H9 (cell line): ENCODE data around the gene SEMA3F. TPM values are rescaled to one million over a fixed set of nuclear protein-coding genes. Genes with fewer than 3 reads are reported as not detected.

Experiments used
- DNase-seq: peaks from one replicate; pipeline ENCODE4 v3.0.0-alpha.2; 2017
- H2AFZ ChIP-seq: one replicate; pipeline ENCODE4 v1.6.1; 2013; ENCODE audit warnings: mild to moderate bottlenecking, low read length, control low read depth, moderate library complexity
- H2AK5ac ChIP-seq: 2 replicates; pipeline ENCODE4 v1.6.1; 2013; ENCODE audit warnings: low read length, control low read depth, mixed read lengths; ENCODE audit not compliant: insufficient read length
- H2BK120ac ChIP-seq: one replicate; pipeline ENCODE4 v1.6.1; 2013; ENCODE audit warnings: low read depth, mild to moderate bottlenecking, low read length, control low read depth, inconsistent platforms; ENCODE audit not compliant: poor library complexity, severe bottlenecking
- H2BK12ac ChIP-seq: 2 replicates; pipeline ENCODE4 v1.6.1; 2013; ENCODE audit warnings: low read length, control low read depth, mixed read lengths, low read depth; ENCODE audit not compliant: insufficient read length
- H2BK15ac ChIP-seq: 2 replicates; pipeline ENCODE4 v1.6.1; 2013; ENCODE audit warnings: low read depth, low read length, control low read depth
- H2BK20ac ChIP-seq: one replicate; pipeline ENCODE4 v1.6.1; 2013; ENCODE audit warnings: low read depth, mild to moderate bottlenecking, low read length, control low read depth, inconsistent platforms; ENCODE audit not compliant: poor library complexity, severe bottlenecking
- H2BK5ac ChIP-seq: 2 replicates; pipeline ENCODE4 v1.6.1; 2013; ENCODE audit warnings: low read length, control low read depth, mixed read lengths; ENCODE audit not compliant: insufficient read length
- H3K14ac ChIP-seq: 2 replicates; pipeline ENCODE4 v1.6.1; 2013; ENCODE audit warnings: low read length, control low read depth; ENCODE audit not compliant: insufficient read depth
- H3K18ac ChIP-seq: 2 replicates; pipeline ENCODE4 v1.6.1; 2013; ENCODE audit warnings: low read depth, mild to moderate bottlenecking, mixed read lengths, low read length, control low read depth; ENCODE audit not compliant: insufficient read length
- H3K23ac ChIP-seq: 2 replicates; pipeline ENCODE4 v1.6.1; 2013; ENCODE audit warnings: low read length, control low read depth, mixed read lengths, low read depth; ENCODE audit not compliant: insufficient read length
- H3K23me2 ChIP-seq: 2 replicates; pipeline ENCODE4 v1.6.1; 2013; ENCODE audit warnings: low read depth, mild to moderate bottlenecking, mixed read lengths, low read length, control low read depth; ENCODE audit not compliant: insufficient read length, poor library complexity, severe bottlenecking
- H3K27ac ChIP-seq: 2 replicates; pipeline ENCODE4 v1.5.1; 2013; ENCODE audit warnings: low read length, control low read depth, mixed read lengths, low read depth; ENCODE audit not compliant: insufficient read length
- H3K27me3 ChIP-seq: 2 replicates; pipeline ENCODE4 v1.6.1; 2013; ENCODE audit warnings: low read length, control low read depth, inconsistent platforms; ENCODE audit not compliant: insufficient read depth
- H3K4ac ChIP-seq: 2 replicates; pipeline ENCODE4 v1.6.1; 2013; ENCODE audit warnings: low read depth, mild to moderate bottlenecking, control low read depth, inconsistent platforms, low read length, moderate library complexity
- H3K4me1 ChIP-seq: 2 replicates; pipeline ENCODE4 v1.6.1; 2013; ENCODE audit warnings: low read length, control low read depth, inconsistent platforms; ENCODE audit not compliant: insufficient read depth
- H3K4me2 ChIP-seq: 2 replicates; pipeline ENCODE4 v1.6.1; 2013; ENCODE audit warnings: low read length, control low read depth, mixed read lengths; ENCODE audit not compliant: insufficient read length, insufficient read depth
- H3K56ac ChIP-seq: 2 replicates; pipeline ENCODE4 v1.6.1; 2013; ENCODE audit warnings: low read depth, mild to moderate bottlenecking, mixed read lengths, low read length, control low read depth; ENCODE audit not compliant: insufficient read length
- H3K79me1 ChIP-seq: 2 replicates; pipeline ENCODE4 v1.6.1; 2013; ENCODE audit warnings: low read depth, mild to moderate bottlenecking, moderate library complexity, low read length, control low read depth, inconsistent platforms; ENCODE audit not compliant: insufficient read depth, poor library complexity, severe bottlenecking
- H3K79me2 ChIP-seq: 2 replicates; pipeline ENCODE4 v1.6.1; 2013; ENCODE audit warnings: low read length, control low read depth, inconsistent platforms; ENCODE audit not compliant: insufficient read depth
- H3K9ac ChIP-seq: 2 replicates; pipeline ENCODE4 v1.6.1; 2013; ENCODE audit warnings: low read length, control low read depth, mixed read lengths; ENCODE audit not compliant: insufficient read length; ENCODE audit errors: extremely low read depth
- H3K9me3 ChIP-seq: one replicate; pipeline ENCODE4 v1.6.1; 2013; ENCODE audit warnings: low read depth, low read length, inconsistent platforms; ENCODE audit not compliant: control insufficient read depth
- H3T11ph ChIP-seq: one replicate; pipeline ENCODE4 v1.6.1; 2013; ENCODE audit warnings: mild to moderate bottlenecking, low read length, control low read depth, inconsistent platforms
- H4K20me1 ChIP-seq: one replicate; pipeline ENCODE4 v1.6.1; 2013; ENCODE audit not compliant: control insufficient read depth, insufficient read length, insufficient read depth
- H4K5ac ChIP-seq: 2 replicates; pipeline ENCODE4 v1.6.1; 2013; ENCODE audit warnings: low read depth, mild to moderate bottlenecking, mixed read lengths, low read length, control low read depth; ENCODE audit not compliant: insufficient read length
- H4K8ac ChIP-seq: replicated peaks from 2 replicates; pipeline ENCODE4 v1.6.1; 2013; ENCODE audit warnings: low read length, control low read depth, mixed read lengths, low read depth; ENCODE audit not compliant: insufficient read length
- H4K91ac ChIP-seq: 2 replicates; pipeline ENCODE4 v1.6.1; 2013; ENCODE audit warnings: low read depth, mild to moderate bottlenecking, moderate library complexity, mixed read lengths, low read length, control low read depth; ENCODE audit not compliant: insufficient read length
- H3K27ac Mint-ChIP-seq, 3 experiments: 2 replicates in 2 of 3; 3 replicates in 1 of 3; pipeline ENCODE4 v1.8.0; 2020 to 2021; ENCODE audit warnings: mixed read lengths in 3 of 3, mild to moderate bottlenecking in 1 of 3, moderate library complexity in 1 of 3
- H3K27me3 Mint-ChIP-seq: 2 replicates; pipeline ENCODE4 v1.8.0; 2021; ENCODE audit warnings: low read depth, mild to moderate bottlenecking, moderate library complexity, mixed read lengths
- H3K36me3 Mint-ChIP-seq, 3 experiments: 2 replicates in 2 of 3; 3 replicates in 1 of 3; pipeline ENCODE4 v1.8.0; 2020 to 2021; ENCODE audit warnings: low read depth in 3 of 3, mixed read lengths in 3 of 3; ENCODE audit not compliant: insufficient read depth in 1 of 3
- H3K4me1 Mint-ChIP-seq, 2 experiments: 2 replicates each; pipeline ENCODE4 v1.8.0; 2020; ENCODE audit warnings: mixed read lengths in 2 of 2
- H3K4me3 Mint-ChIP-seq, 2 experiments: 2 replicates in 1 of 2; 3 replicates in 1 of 2; pipeline ENCODE4 v1.8.0; 2020 to 2021; ENCODE audit warnings: mild to moderate bottlenecking in 2 of 2, mixed read lengths in 2 of 2, moderate library complexity in 1 of 2
- H3K9me3 Mint-ChIP-seq, 2 experiments: 2 replicates in 1 of 2; 3 replicates in 1 of 2; pipeline ENCODE4 v1.8.0; 2020; ENCODE audit warnings: mild to moderate bottlenecking in 2 of 2, mixed read lengths in 2 of 2, moderate library complexity in 1 of 2
- CTCF ChIP-seq: fragments of 200-600 bp; sonication (generic); conservative IDR thresholded peaks from 3 replicates; pipeline ENCODE4 v1.8.0; 2021; ENCODE audit warnings: antibody characterized with exemption, mild to moderate bottlenecking
- WGBS: extraction: QIAGEN DNeasy Blood & Tissue Kit; methylation state at CpG from one replicate; pipeline ENCODE4 v1.1.7; 2013; ENCODE audit warnings: missing lambda C conversion rate, low lambda C conversion rate, mixed read lengths; ENCODE audit not compliant: insufficient read length; ENCODE audit errors: extremely low coverage; 5-methylcytosine and 5-hydroxymethylcytosine counted together
- total RNA-seq: library from RNA; stranded (reverse); gene quantifications from 2 replicates; pipeline ENCODE4 v1.2.1, GENCODE V29; 2021

The SEMA3F gene
- total RNA-seq, 1 experiment from 2014 or later, result 14.3 TPM

GRCh38 chr3:50147861-50148260, 7.3 kb upstream of the SEMA3F start:
- H3K9me3 ChIP-seq, result no peaks in the 10 kb centered on the region
- peaks cover 3% of the 10 kb centered on the region; the same call in 1 of the 2 replicates for H3K4me1 ChIP-seq
- no peak overlapping the region for H2AK5ac ChIP-seq
- Mint-ChIP-seq H3K36me3 (no peaks in the 10 kb centered on the region), H3K27me3 (peaks cover 10% of the 10 kb centered on the region), H3K4me3 (no peak overlapping the region), H3K27ac (no peak overlapping the region), H3K9me3 (no peaks in the 10 kb centered on the region), H3K4me1 (peaks cover 27 to 44% of the 10 kb centered on the region in 2 experiments)
- H4K91ac ChIP-seq, result no peak overlapping the region
- DNase-seq, result no peak
- H3K18ac ChIP-seq, result no peak overlapping the region
- no peak overlapping the region for H2BK15ac ChIP-seq
- H3K56ac ChIP-seq, result no peak overlapping the region
- H3T11ph ChIP-seq, result no peak overlapping the region
- no peak overlapping the region for H4K5ac ChIP-seq
- TF ChIP-seq CTCF, result no peak
- no peak overlapping the region for H4K8ac ChIP-seq
- H3K79me1 ChIP-seq, result no peaks in the 10 kb centered on the region
- H2BK120ac ChIP-seq, result no peak overlapping the region
- no peak overlapping the region for H3K23ac ChIP-seq
- H3K27ac ChIP-seq, result no peak overlapping the region
- H3K14ac ChIP-seq, result no peak overlapping the region
- H2BK12ac ChIP-seq, result no peak overlapping the region
- H3K4me2 ChIP-seq, result no peak overlapping the region
- H2AFZ ChIP-seq, result no peak overlapping the region
- no peak overlapping the region for H2BK20ac ChIP-seq
- no peak overlapping the region for H3K4ac ChIP-seq
- no CpG with 5 or more reads among the region's 6 CpGs for WGBS
- H2BK5ac ChIP-seq, result no peak overlapping the region
- no peaks in the 10 kb centered on the region for H3K27me3 ChIP-seq
- no peaks in the 10 kb centered on the region for H4K20me1 ChIP-seq
- no peak overlapping the region for H3K9ac ChIP-seq
- H3K79me2 ChIP-seq, result no peaks in the 10 kb centered on the region
- no peaks in the 10 kb centered on the region for H3K23me2 ChIP-seq
